A549 (cell line): ENCODE data around the gene MYOZ2. TPM values are rescaled to one million over a fixed set of nuclear protein-coding genes. Genes with fewer than 3 reads are reported as not detected.
"Not testable (repeated sequence)": the region's sequence is repeated elsewhere in the genome, so short reads cannot be mapped to it uniquely, and the experiment has no call there.

Experiments used
- ATAC-seq, 2 experiments: fragments of 200-7000 bp in 1 of 2; fragments of >200 bp in 1 of 2; cut with Nextera tagmentation in 1 of 2; cut with Tn5 transposase in 1 of 2; 3 replicates each; pipeline versions ENCODE4 v1.8.0 to v1.9.1; 2018 to 2020; ENCODE audit warnings: mild to moderate bottlenecking in 1 of 2, moderate library complexity in 1 of 2
- CTCF ChIA-PET: fragments of 300-600 bp; sonication (Branson Sonifier 250); formaldehyde crosslinking; extraction: SDS; loops from one replicate; lab custom pipeline; 2021; ENCODE audit warnings: antibody characterized with exemption, inconsistent platforms; lab: Yijun Ruan, JAX
- POLR2A ChIA-PET: fragments of 350-600 bp; formaldehyde crosslinking; extraction: SDS; loops from one replicate; lab custom pipeline; 2021; ENCODE audit warnings: antibody characterized with exemption, inconsistent platforms; lab: Yijun Ruan, JAX
- DNase-seq, 2 experiments: peaks; one replicate each; pipeline versions ENCODE4 v3.0.0 to v3.0.0-alpha.2; 2011 to 2016; ENCODE audit warnings: low read depth in 1 of 2, low spot score in 1 of 2
- FAIRE-seq: peaks from 2 replicates; lab custom pipeline; 2011; peaks lifted over from hg19 to GRCh38; lab: Jason Lieb, UNC
- H3K27ac ChIP-seq, 2 experiments: fragments of >200 bp; sonication (Bioruptor Twin); formaldehyde crosslinking; 3 replicates each; pipeline ENCODE4 v1.5.1; 2016 to 2017
- H3K4me1 ChIP-seq: fragments of >200 bp; sonication (Bioruptor Twin); formaldehyde crosslinking; 3 replicates; pipeline ENCODE4 v1.6.1; 2016
- H3K4me2 ChIP-seq: fragments of >200 bp; sonication (Bioruptor Twin); formaldehyde crosslinking; 3 replicates; pipeline ENCODE4 v1.6.1; 2016
- H3K4me3 ChIP-seq: fragments of >200 bp; sonication (Bioruptor Twin); formaldehyde crosslinking; 3 replicates; pipeline ENCODE4 v1.5.1; 2016
- H3K9me3 ChIP-seq: fragments of >200 bp; sonication (Bioruptor Twin); formaldehyde crosslinking; 3 replicates; pipeline ENCODE4 v1.6.1; 2016
- BCL3 ChIP-seq: fragments of >200 bp; sonication (Bioruptor Twin); formaldehyde crosslinking; IDR thresholded peaks from 3 replicates; pipeline ENCODE4 v1.6.1; 2016
- BHLHE40 ChIP-seq: IDR thresholded peaks from 2 replicates; pipeline ENCODE4 v1.6.1; 2012; ENCODE audit warnings: low read depth, low read length, inconsistent platforms
- CBX2 ChIP-seq: fragments of 200-600 bp; sonication (generic); IDR thresholded peaks from 2 replicates; pipeline ENCODE4 v1.6.1; 2016; ENCODE audit warnings: low read depth, mild to moderate bottlenecking, borderline replicate concordance
- CEBPB ChIP-seq, 2 experiments: fragments of >200 bp in 1 of 2; sonication (Bioruptor Twin) in 1 of 2; formaldehyde crosslinking in 1 of 2; IDR thresholded peaks; 2 replicates each; pipeline ENCODE4 v1.6.1; 2012 to 2016
- CHD2 ChIP-seq: fragments of 150-350 bp; IDR thresholded peaks from 2 replicates; pipeline ENCODE4 v1.6.1; 2014; ENCODE audit warnings: low read length; ENCODE audit not compliant: partially characterized antibody
- CHD4 ChIP-seq: fragments of 200-600 bp; sonication (generic); IDR thresholded peaks from 2 replicates; pipeline ENCODE4 v1.6.1; 2016; ENCODE audit warnings: antibody characterized with exemption, mild to moderate bottlenecking, borderline replicate concordance
- CTCF ChIP-seq: fragments of >200 bp; sonication (Bioruptor Twin); formaldehyde crosslinking; IDR thresholded peaks from 3 replicates; pipeline ENCODE4 v1.5.1; 2016
- FOSB ChIP-seq: fragments of 250-450 bp; sonication (Bioruptor Pico); IDR thresholded peaks from 2 replicates; pipeline ENCODE4 v1.5.0; 2020; ENCODE audit warnings: mild to moderate bottlenecking, moderate library complexity
- FOSL2 ChIP-seq, 2 experiments: fragments of 450-650 bp in 1 of 2; fragments of >200 bp in 1 of 2; sonication (Bioruptor Twin) in 1 of 2; formaldehyde crosslinking; IDR thresholded peaks; 2 replicates each; pipeline versions ENCODE4 v1.5.0 to v1.6.1; 2016 to 2020; ENCODE audit warnings: mild to moderate bottlenecking in 1 of 2, moderate library complexity in 1 of 2
- GATA3 ChIP-seq: IDR thresholded peaks from 2 replicates; pipeline ENCODE4 v1.6.1; 2012; ENCODE audit warnings: borderline replicate concordance
- HDAC2 ChIP-seq: fragments of 200-600 bp; sonication (generic); IDR thresholded peaks from 2 replicates; pipeline ENCODE4 v1.6.1; 2016
- HMGXB4 ChIP-seq: fragments of 250-450 bp; sonication (Bioruptor Pico); IDR thresholded peaks from 2 replicates; pipeline ENCODE4 v1.5.0; 2021; ENCODE audit warnings: mild to moderate bottlenecking, moderate library complexity, borderline replicate concordance
- KDM5A ChIP-seq: fragments of 200-600 bp; sonication (generic); IDR thresholded peaks from 2 replicates; pipeline ENCODE4 v1.6.1; 2016; ENCODE audit warnings: antibody characterized with exemption, mild to moderate bottlenecking
- MAFK ChIP-seq: fragments of 450-650 bp; IDR thresholded peaks from 2 replicates; pipeline ENCODE4 v1.6.1; 2014; ENCODE audit not compliant: partially characterized antibody
- MAZ ChIP-seq: fragments of 150-350 bp; IDR thresholded peaks from 2 replicates; pipeline ENCODE4 v1.6.1; 2014; ENCODE audit warnings: antibody characterized with exemption, low read depth, low read length, borderline replicate concordance
- NFE2L2 ChIP-seq: fragments of 150-350 bp; conservative IDR thresholded peaks from 2 replicates; pipeline ENCODE4 v1.6.1; 2014; ENCODE audit warnings: low read length
- PBX3 ChIP-seq: IDR thresholded peaks from 2 replicates; pipeline ENCODE4 v1.6.1; 2012
- POLR2A ChIP-seq: IDR thresholded peaks from 2 replicates; pipeline ENCODE4 v1.6.1; 2012; ENCODE audit warnings: mild to moderate bottlenecking, low read length
- RFX5 ChIP-seq: fragments of 450-650 bp; IDR thresholded peaks from 2 replicates; pipeline ENCODE4 v1.7.1; 2014; ENCODE audit warnings: antibody characterized with exemption, mild to moderate bottlenecking, moderate library complexity
- TFCP2L1 ChIP-seq: fragments of 250-450 bp; sonication (Bioruptor Pico); IDR thresholded peaks from 2 replicates; pipeline ENCODE4 v1.5.0; 2021; ENCODE audit warnings: mild to moderate bottlenecking
- ZC3H11A ChIP-seq: fragments of 450-650 bp; IDR thresholded peaks from 2 replicates; pipeline ENCODE4 v1.6.1; 2014; ENCODE audit warnings: antibody characterized with exemption, mild to moderate bottlenecking
- WGBS: methylation state at CpG from one replicate; pipeline ENCODE4 v1.1.6; 2017; ENCODE audit errors: missing lambda C conversion rate; 5-methylcytosine and 5-hydroxymethylcytosine counted together
- polyA plus RNA-seq, 4 experiments: library from polyadenylated mRNA; depleted of rRNA in 3 of 4; stranded (reverse); fragments of >200 nt; fragmentation: RNase III in 1 of 4; extraction: RNeasy Plus Mini Kit Qiagen cat#74134 plus additional on column Dnase treatment in 1 of 4; gene quantifications; 2 replicates in 3 of 4; 3 replicates in 1 of 4; pipeline ENCODE4 v1.2.3, GENCODE V29; 2011 to 2017

MYOZ2 gene
- polyA plus RNA-seq, 2 of the 4 experiments (the other 2 are of a cell fraction): not detected

- Histone ChIP-seq H3K9me3 (no peaks in the 10 kb centered on the region), H3K4me1 (peaks cover 32% of the 10 kb centered on the region; the same call in 2 of the 3 replicates), H3K27ac (peak overlapping the region in 1 of 2 experiments; percentile 44; a peak in 3 of 6 replicates), H3K4me2 (peak overlapping the region; percentile 27), H3K4me3 (no peak overlapping the region)
- FAIRE-seq (no peak), ATAC-seq (no peak), DNase-seq (no peak)
- ChIA-PET POLR2A (interaction anchor here (1.0 kb wide), 1 partner anchor 73 kb away, joined by 4 read pairs; the partner anchor contains the start of gene USP53), CTCF (interaction anchor here (0.7 kb wide), 1 partner anchor 98 kb away, joined by 3 read pairs; no protein-coding TSS in a partner anchor)
- TF ChIP-seq CEBPB (IDR thresholded peaks at IDR 0.05) (no peak), POLR2A (no peak), MAFK (peak; percentile 15), NFE2L2 (no peak)
- 39% methylated on average over 2 of the region's 2 CpGs for WGBS
These were observed 4.2 kb downstream of the MYOZ2 start for GRCh38 chr4:119139822-119140252.

- H3K4me2 ChIP-seq, CTCF ChIA-PET, FAIRE-seq: not testable (repeated sequence)
These were observed 5.7 kb downstream of the MYOZ2 start for GRCh38 chr4:119141283-119141682.

GRCh38 chr4:119142833-119143232, 7.2 kb downstream of the MYOZ2 start:
- H3K4me2 ChIP-seq: no peak overlapping the region
- POLR2A ChIA-PET: no interaction called here
- CTCF ChIA-PET: no interaction called here
- DNase-seq (no peak), ATAC-seq (no peak)
- H3K4me1 ChIP-seq: peaks cover 24% of the 10 kb centered on the region; the same call in 2 of the 3 replicates
- TF ChIP-seq HDAC2: no peak
- no peak for TF ChIP-seq CHD2
- 0 out of 2 replicates have a peak, but pooled peaks have one; percentile 26 for TF ChIP-seq NFE2L2
- TF ChIP-seq TFCP2L1 (CRISPR knock-in tag): no peak
- no peak for TF ChIP-seq GATA3
- TF ChIP-seq MAFK: peak; percentile 91
- no peak for TF ChIP-seq FOSL2 (IDR thresholded peaks at IDR 0.05)
- no peak for TF ChIP-seq FOSL2 (CRISPR knock-in tag; IDR thresholded peaks at IDR 0.05)
- TF ChIP-seq CTCF: no peak
- TF ChIP-seq, all 56 proteins: peak for 2
- no peak for FAIRE-seq
- Histone ChIP-seq H3K9me3 (no peaks in the 10 kb centered on the region), H3K4me3 (no peak overlapping the region), H3K27ac (no peak overlapping the region)

More at GRCh38 chr4:119141283-119141682, 5.7 kb downstream of the MYOZ2 start:
- DNase-seq, H3K9me3 ChIP-seq, ATAC-seq, POLR2A ChIA-PET, H3K27ac ChIP-seq, H3K4me3 ChIP-seq: not testable (repeated sequence)
- WGBS: 98% methylated on average over 4 of the region's 4 CpGs
- H3K4me1 ChIP-seq: peaks cover 25% of the 10 kb centered on the region; the same call in 2 of the 3 replicates

GRCh38 chr4:119143341-119143740, 7.7 kb downstream of the MYOZ2 start:
- POLR2A ChIA-PET, H3K4me2 ChIP-seq, FAIRE-seq, H3K4me3 ChIP-seq, DNase-seq, ATAC-seq, H3K27ac ChIP-seq, CTCF ChIA-PET, H3K9me3 ChIP-seq: not testable (repeated sequence)
- 92% methylated on average over 10 of the region's 10 CpGs for WGBS
- peaks cover 20% of the 10 kb centered on the region; the same call in 2 of the 3 replicates for H3K4me1 ChIP-seq

- ATAC-seq (no peak), DNase-seq (no peak), FAIRE-seq (no peak)
- H3K4me3 ChIP-seq: no peak overlapping the region
- H3K27ac ChIP-seq: no peak overlapping the region; a peak in 1 of 6 replicates
- CTCF ChIA-PET: interaction anchor here (1.0 kb wide), 1 partner anchor 21 kb away, joined by 3 read pairs; no protein-coding TSS in a partner anchor
- 85% methylated on average over 7 of the region's 7 CpGs for WGBS
- POLR2A ChIA-PET: no interaction called here
- H3K4me1 ChIP-seq: no peaks in the 10 kb centered on the region
- no peak overlapping the region for H3K4me2 ChIP-seq
- H3K9me3 ChIP-seq: no peaks in the 10 kb centered on the region
- TF ChIP-seq HMGXB4 (CRISPR knock-in tag) (no peak), PBX3 (no peak), BHLHE40 (no peak), BCL3 (no peak), KDM5A (no peak), CHD4 (no peak), CBX2 (no peak), FOSB (no peak), RFX5 (no peak), ZC3H11A (no peak), TFCP2L1 (CRISPR knock-in tag) (no peak), MAZ (no peak)
These were observed 13.5 kb downstream of the MYOZ2 start for GRCh38 chr4:119149110-119149509.
